Right lobe of liver (tissue), 6 donors: ENCODE measurements around the gene BANP. TPM values are rescaled to one million over a fixed set of nuclear protein-coding genes. Genes with fewer than 3 reads are reported as not detected.
"Not testable (repeated sequence)": the region's sequence is repeated elsewhere in the genome, so short reads cannot be mapped to it uniquely, and the experiment has no call there.

Experiments used
- ATAC-seq, 4 donors: fragments of 200-7000 bp; cut with Tn5 transposase; one replicate each; pipeline ENCODE4 v1.9.1; 2020; ENCODE audit warnings: mild to moderate bottlenecking in 4 of 4, moderate library complexity in 4 of 4
- DNase-seq, 3 donors: peaks; one replicate each; pipeline ENCODE4 v3.0.0-alpha.2; 2020
- H3K27ac ChIP-seq, 3 donors: fragments of 200-600 bp; one replicate each; pipeline ENCODE4 v1.8.0; 2022
- H3K27me3 ChIP-seq, 2 donors: fragments of 200-600 bp; one replicate each; pipeline ENCODE4 v1.8.0; 2022
- H3K36me3 ChIP-seq, 4 donors: fragments of 200-600 bp; sonication (generic) in 1 of 4; one replicate each; pipeline versions ENCODE4 v1.5.1 to v1.8.0; 2017 to 2022; ENCODE audit warnings: control low read depth in 1 of 4
- H3K4me1 ChIP-seq, 4 donors: fragments of 200-600 bp; sonication (generic) in 1 of 4; one replicate each; pipeline versions ENCODE4 v1.5.1 to v1.8.0; 2017 to 2022; ENCODE audit warnings: control low read depth in 1 of 4
- H3K4me3 ChIP-seq, 3 donors: fragments of 200-600 bp; one replicate each; pipeline ENCODE4 v1.8.0; 2022
- H3K9me3 ChIP-seq, 4 donors: fragments of 200-600 bp; sonication (generic) in 1 of 4; one replicate each; pipeline versions ENCODE4 v1.5.1 to v1.8.0; 2017 to 2022; ENCODE audit warnings: control low read depth in 1 of 4
- POLR2A ChIP-seq: fragments of 450-650 bp; IDR thresholded peaks from one replicate; pipeline ENCODE4 v1.6.1; 2017; ENCODE audit warnings: antibody characterized with exemption, mild to moderate bottlenecking
- WGBS: methylation state at CpG from one replicate; pipeline ENCODE4 v1.1.6; 2018; ENCODE audit warnings: low coverage, low lambda C conversion rate; ENCODE audit not compliant: insufficient coverage; ENCODE audit errors: missing lambda C conversion rate; 5-methylcytosine and 5-hydroxymethylcytosine counted together
- intact Hi-C, 2 donors: fragments of 100-400 bp; cut with DNase I; formaldehyde crosslinking; loops; one replicate each; pipeline versions ENCODE4 v1.11.2 to v1.14.1; 2022
- total RNA-seq, 6 experiments: library from RNA; depleted of rRNA in 2 of 6; stranded (reverse); fragments of >200 nt in 2 of 6; fragmentation: NEBNext Ultra II Directional in 3 of 6; extraction: Animal tissue kit (Norgen Biotek cat#: 25700) in 3 of 6; gene quantifications; one replicate each; pipeline versions ENCODE4 v1.1.0 to v1.2.4, GENCODE V29; 2016 to 2023
- TF ChIP-seq, protein P1 (sequence below), 4 donors: fragments of 200-600 bp in 3 of 4; fragments of 450-650 bp in 1 of 4; IDR thresholded peaks; one replicate each; pipeline versions ENCODE4 v1.5.1 to v1.8.0; 2016 to 2022; ENCODE audit warnings: antibody characterized with exemption in 4 of 4, mild to moderate bottlenecking in 2 of 4
- donor health status: DM: no; HTN: yes; CAD: no.
- donor health status: DM: no; HTN: no; CAD: no.
- donor health status: DM: no; HTN: no; CAD: no.
- donor health status: DM: no; HTN: yes; CAD: no.
- donor health status: DM: no; HTN: yes; CAD: no.

Gene BANP
- total RNA-seq, 6 experiments from 2014 or later, result 11.2 to 20.7 (median 18.8) TPM

DNA sequence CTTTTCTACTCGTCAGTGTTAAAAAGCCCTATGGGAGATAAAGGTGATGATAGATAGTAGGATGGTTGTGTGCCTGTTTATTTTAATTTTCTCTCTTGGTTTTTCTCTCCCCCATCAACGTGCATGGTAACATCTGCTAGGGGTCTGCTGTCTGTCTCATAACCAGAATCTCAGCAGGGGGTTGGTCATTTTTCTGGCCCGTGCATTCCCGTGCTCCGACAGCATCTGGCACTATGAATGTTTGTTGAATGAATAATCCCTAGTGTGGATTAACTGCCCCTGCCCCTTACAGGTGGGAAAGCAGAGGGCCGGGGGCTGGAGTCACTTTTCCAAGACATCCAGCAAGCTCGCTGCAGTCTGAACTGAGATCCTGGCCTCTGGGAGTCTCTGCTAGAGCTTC lies 21.2 kb upstream of the BANP start:
- no peak for ATAC-seq
- TF ChIP-seq, protein P1, sequence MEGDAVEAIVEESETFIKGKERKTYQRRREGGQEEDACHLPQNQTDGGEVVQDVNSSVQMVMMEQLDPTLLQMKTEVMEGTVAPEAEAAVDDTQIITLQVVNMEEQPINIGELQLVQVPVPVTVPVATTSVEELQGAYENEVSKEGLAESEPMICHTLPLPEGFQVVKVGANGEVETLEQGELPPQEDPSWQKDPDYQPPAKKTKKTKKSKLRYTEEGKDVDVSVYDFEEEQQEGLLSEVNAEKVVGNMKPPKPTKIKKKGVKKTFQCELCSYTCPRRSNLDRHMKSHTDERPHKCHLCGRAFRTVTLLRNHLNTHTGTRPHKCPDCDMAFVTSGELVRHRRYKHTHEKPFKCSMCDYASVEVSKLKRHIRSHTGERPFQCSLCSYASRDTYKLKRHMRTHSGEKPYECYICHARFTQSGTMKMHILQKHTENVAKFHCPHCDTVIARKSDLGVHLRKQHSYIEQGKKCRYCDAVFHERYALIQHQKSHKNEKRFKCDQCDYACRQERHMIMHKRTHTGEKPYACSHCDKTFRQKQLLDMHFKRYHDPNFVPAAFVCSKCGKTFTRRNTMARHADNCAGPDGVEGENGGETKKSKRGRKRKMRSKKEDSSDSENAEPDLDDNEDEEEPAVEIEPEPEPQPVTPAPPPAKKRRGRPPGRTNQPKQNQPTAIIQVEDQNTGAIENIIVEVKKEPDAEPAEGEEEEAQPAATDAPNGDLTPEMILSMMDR (IDR thresholded peaks at IDR 0.05), result no peak
- TF ChIP-seq POLR2A, result no peak
- Histone ChIP-seq H3K27ac (no peak overlapping the region), H3K27me3 (no peaks in the 10 kb centered on the region), H3K4me1 (peaks cover 0 to 23% (median 11%) of the 10 kb centered on the region in 4 donors), H3K9me3 (no peaks in the 10 kb centered on the region), H3K4me3 (no peak overlapping the region), H3K36me3 (peaks cover 0 to 6% (median 3%) of the 10 kb centered on the region in 4 donors)
- intact Hi-C loops, result no loop called here
- WGBS, result 57% methylated on average over 5 of the region's 7 CpGs
- DNase-seq, result no peak

DNA sequence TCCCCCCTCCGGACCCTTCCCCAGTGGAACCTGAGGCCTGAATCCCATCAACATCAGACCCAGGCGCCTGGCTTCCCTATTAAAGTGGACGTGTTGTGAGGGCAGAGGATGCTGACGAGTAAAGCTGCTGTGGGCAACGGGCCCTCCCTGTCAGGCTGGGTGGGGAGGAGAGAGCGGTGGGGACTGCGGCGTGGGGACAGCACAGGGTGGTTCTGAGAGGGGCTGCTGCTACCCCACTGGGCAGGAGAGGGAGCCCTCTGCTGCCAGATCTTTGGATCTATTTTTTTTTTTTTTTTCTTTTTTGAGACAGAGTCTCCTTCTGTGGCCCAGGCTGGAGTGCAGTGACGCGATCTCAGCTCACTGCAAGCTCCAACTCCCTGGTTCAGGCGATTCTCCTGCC lies 20.8 kb upstream of the BANP start:
- ATAC-seq (no peak), DNase-seq (no peak)
- Histone ChIP-seq H3K9me3 (no peaks in the 10 kb centered on the region), H3K4me3 (no peak overlapping the region), H3K27ac (no peak overlapping the region), H3K36me3 (peaks cover 0 to 1% (median under 1%) of the 10 kb centered on the region in 4 donors), H3K4me1 (peaks cover 0 to 23% (median 11%) of the 10 kb centered on the region in 4 donors), H3K27me3 (no peaks in the 10 kb centered on the region)
- 32% methylated on average over 6 of the region's 11 CpGs for WGBS
- intact Hi-C loops, result no loop called here
- no peak for TF ChIP-seq POLR2A
- TF ChIP-seq, protein P1 (IDR thresholded peaks at IDR 0.05), result peak in 2 of 4 donors; percentile 11 to 24

GRCh38 chr16:87931504-87931903 lies 19.7 kb upstream of the BANP start:
- Histone ChIP-seq H3K27me3 (no peaks in the 10 kb centered on the region), H3K4me1 (peaks cover 0 to 23% (median 11%) of the 10 kb centered on the region in 4 donors), H3K4me3 (no peak overlapping the region), H3K36me3 (no peaks in the 10 kb centered on the region), H3K9me3 (no peaks in the 10 kb centered on the region), H3K27ac (peak overlapping the region in 1 of 3 donors; percentile 93)
- no peak for TF ChIP-seq POLR2A
- TF ChIP-seq, protein P1 (IDR thresholded peaks at IDR 0.05), result no peak
- intact Hi-C loops, result no loop called here
- DNase-seq, result no peak
- no peak for ATAC-seq
- WGBS, result 71% methylated on average over 4 of the region's 17 CpGs

- H3K9me3 ChIP-seq, H3K27me3 ChIP-seq, H3K4me3 ChIP-seq, intact Hi-C loops, H3K36me3 ChIP-seq: not testable (repeated sequence)
- ATAC-seq, result peak; percentile 64 to 75 (median 68)
- peak overlapping the region in 2 of 3 donors; percentile 50 to 93 for H3K27ac ChIP-seq
- TF ChIP-seq POLR2A, result peak; percentile 27
- DNase-seq, result peak; percentile 71 to 85 (median 83)
- peaks cover 0 to 27% (median 11%) of the 10 kb centered on the region in 4 donors for H3K4me1 ChIP-seq
- WGBS, result 54% methylated on average over 5 of the region's 17 CpGs
Observed at GRCh38 chr16:87932475-87933139, 18.6 kb upstream of the BANP start.

- H3K27ac ChIP-seq, result peak overlapping the region in 2 of 3 donors; percentile 50 to 93
- no peak for DNase-seq
- intact Hi-C loops, result no loop called here
- peaks cover 0 to 27% (median 11%) of the 10 kb centered on the region in 4 donors for H3K4me1 ChIP-seq
- no peak overlapping the region for H3K4me3 ChIP-seq
- no peaks in the 10 kb centered on the region for H3K27me3 ChIP-seq
- no peak for ATAC-seq
- TF ChIP-seq POLR2A, result no peak
- TF ChIP-seq, protein P1 (IDR thresholded peaks at IDR 0.05), result no peak
- H3K9me3 ChIP-seq, result no peaks in the 10 kb centered on the region
- 43% methylated on average over 2 of the region's 3 CpGs for WGBS
- no peaks in the 10 kb centered on the region for H3K36me3 ChIP-seq
Observed at GRCh38 chr16:87933140-87933495, 18.1 kb upstream of the BANP start.

DNA sequence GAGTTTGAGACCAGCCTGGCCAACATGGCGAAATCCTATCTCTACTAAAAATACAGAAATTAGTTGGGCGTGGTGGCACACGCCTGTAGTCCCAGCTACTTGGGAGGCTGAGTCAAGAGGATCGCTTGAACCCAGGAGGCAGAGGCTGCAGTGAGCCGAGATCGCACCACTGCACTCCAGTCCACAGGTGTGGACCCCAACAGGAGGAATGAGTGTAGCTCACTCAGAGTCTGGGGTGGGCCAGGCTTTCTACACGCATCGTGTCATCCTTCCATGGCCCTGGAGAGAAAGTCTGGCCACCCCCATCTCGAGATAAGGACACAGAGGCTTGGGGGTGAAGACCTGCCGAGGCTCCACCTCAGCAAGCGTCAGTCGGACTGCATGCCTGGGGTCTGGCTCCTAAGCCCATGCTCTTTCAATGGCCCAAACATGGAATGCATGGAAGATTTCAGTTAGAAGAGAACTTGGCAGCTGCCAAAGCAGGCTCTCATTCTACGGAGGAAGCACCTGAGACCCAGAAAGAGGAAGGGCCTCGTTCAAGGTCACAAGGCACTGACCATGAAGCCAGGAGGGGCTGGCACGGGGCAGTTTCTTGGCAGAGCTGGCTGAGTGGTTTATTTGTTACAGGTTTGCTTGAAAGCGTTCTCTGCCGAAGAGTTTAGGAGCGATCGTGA lies 16.3 kb upstream of the BANP start:
- H3K36me3 ChIP-seq, DNase-seq, intact Hi-C loops, ATAC-seq, H3K9me3 ChIP-seq, H3K27me3 ChIP-seq: not testable (repeated sequence)
- peak overlapping the region; percentile 57 to 93 (median 84) for H3K27ac ChIP-seq
- H3K4me1 ChIP-seq, result peaks cover 0 to 27% (median 11%) of the 10 kb centered on the region in 4 donors
- peak overlapping the region; percentile 46 to 74 (median 62) for H3K4me3 ChIP-seq
- WGBS, result 28% methylated on average over 7 of the region's 19 CpGs

DNA sequence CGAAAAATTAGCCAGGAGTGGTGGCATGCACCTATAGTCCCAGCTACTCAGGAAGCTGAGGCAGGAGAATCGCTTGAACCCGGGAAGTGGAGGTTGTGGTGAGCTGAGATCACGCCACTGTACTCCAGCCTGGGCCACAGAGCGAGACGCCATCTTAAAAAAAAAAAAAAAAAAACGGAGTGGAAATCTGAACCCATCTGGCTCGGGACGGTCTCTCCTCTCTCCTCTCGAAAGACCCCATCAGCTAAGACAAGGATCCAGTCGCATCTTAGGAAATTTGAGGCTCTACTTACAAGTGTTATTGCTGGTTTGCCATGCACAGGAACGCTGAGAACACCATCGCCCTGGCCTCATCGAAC lies 15.2 kb upstream of the BANP start:
- intact Hi-C loops, H3K36me3 ChIP-seq, H3K9me3 ChIP-seq, H3K27me3 ChIP-seq: not testable (repeated sequence)
- Histone ChIP-seq H3K4me1 (peaks cover 0 to 27% (median 11%) of the 10 kb centered on the region in 4 donors), H3K4me3 (peak overlapping the region; percentile 46 to 74 (median 62)), H3K27ac (peak overlapping the region; percentile 57 to 93 (median 84))
- peak in 2 of 4 donors; percentile 0 to 1 for ATAC-seq
- peak in 1 of 3 donors; percentile 27 for DNase-seq
- WGBS, result 24% methylated on average over 11 of the region's 14 CpGs
